ENCODE measurements around the gene FIBIN.

The FIBIN gene

GRCh38 chr11:27022659-27023251 lies 28.8 kb downstream of the FIBIN start:
- DNase-seq (ENCODE audit: low read depth): no peak

DNA sequence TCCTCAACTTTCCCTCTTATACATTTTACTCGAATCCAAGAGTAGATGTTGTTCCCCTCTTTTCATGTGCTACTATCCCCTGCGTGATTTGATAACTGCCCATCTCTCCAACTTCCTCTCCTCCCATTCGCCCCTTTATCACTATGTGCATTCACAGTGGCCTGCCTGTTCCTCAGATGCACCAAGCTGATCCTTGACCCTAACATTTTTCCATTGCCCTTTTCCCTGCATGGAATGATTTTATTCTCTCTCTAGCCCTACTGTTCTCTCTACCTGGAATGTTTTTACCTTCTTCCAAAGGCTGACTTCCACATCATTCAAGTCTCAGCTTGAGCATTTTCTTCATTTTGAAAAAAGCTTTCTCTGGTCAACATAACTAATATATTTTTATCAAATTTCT lies 31.0 kb downstream of the FIBIN start:
- no peak for DNase-seq (ENCODE audit: low read depth)

DNA sequence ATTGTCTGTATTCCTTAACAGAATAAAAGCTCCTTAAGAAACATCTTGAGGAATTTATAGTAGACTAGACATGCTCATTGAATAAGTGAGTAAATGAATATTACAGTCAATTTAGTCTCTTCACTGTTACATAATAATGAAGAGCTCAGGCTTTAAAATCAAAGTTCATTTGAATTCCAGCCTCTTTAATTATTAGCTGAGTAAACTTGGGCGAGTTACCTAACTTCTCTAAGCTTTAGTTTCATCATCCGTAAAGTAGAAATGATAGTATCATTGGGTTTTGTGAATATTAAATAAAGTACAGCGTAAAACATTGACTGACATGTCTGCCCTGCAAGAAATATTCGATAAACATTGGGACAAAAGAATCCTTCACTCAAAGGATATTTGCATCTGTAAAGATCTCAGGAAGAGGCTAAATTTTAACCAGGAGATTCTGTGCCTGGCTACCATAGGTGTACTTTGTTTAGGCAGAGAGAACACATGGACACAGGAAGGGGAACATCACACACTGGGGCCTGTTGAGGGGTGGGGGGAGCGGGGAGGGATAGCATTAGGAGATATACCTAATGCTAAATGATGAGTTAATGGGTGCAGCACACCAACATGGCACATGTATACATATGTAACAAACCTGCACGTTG lies 31.5 kb downstream of the FIBIN start:
- no peak for DNase-seq (ENCODE audit: low read depth)

GRCh38 chr11:27025957-27026733 lies 32.2 kb downstream of the FIBIN start:
- DNase-seq (ENCODE audit: low read depth): no peak

GRCh38 chr11:27028561-27028965 lies 34.7 kb downstream of the FIBIN start:
- no peak for DNase-seq (ENCODE audit: low read depth)

GRCh38 chr11:27029966-27030365 lies 36.1 kb downstream of the FIBIN start:
- DNase-seq (ENCODE audit: low read depth): no peak

DNA sequence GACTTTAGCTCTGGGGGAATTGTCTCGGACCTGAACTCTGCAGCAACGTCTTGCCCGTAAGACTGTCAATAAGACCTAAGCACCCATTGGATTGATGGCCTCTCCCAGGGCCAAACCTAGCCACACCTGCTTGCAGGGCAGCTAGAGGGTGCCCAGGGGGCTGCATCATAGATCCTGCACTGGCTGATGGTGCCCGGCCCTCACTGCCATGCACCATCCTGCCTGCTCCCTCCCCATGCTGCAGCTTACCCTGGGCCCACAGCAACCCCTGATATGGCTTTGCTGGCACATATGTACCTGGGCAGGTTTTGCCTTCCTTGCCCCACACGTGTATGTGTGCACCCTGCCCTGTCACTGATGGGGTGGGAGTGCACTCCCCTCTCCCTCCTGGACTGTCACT lies 37.8 kb downstream of the FIBIN start:
- no peak for DNase-seq (ENCODE audit: low read depth)

DNA sequence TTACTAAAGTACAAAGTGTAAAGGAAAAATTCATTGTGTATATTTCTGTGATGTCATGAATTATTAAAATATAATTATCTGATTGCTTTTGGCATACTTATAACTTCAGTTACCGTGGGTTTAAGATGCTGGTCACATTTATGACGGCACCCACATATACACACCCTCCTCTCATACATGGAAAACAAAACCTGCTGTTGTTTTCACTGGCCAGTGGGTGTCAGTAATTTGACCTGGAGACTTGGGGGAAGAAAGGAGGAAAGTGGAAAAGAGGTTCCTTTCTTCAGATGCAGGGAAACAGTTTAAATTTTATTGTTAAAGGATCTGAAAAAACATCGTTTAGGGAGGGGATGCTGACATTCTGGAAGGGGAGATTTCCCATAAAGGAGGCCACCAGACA lies 46.0 kb downstream of the FIBIN start:
- DNase-seq (ENCODE audit: low read depth): no peak

- no peak for DNase-seq (ENCODE audit: low read depth)
Observed at GRCh38 chr11:27040302-27041115, 46.6 kb downstream of the FIBIN start, which contains the start of gene BBOX1. Gene BBOX1 (plus strand): TSS chr11:27040815. CDS start chr11:27055431, 14,616 bp downstream.

DNA sequence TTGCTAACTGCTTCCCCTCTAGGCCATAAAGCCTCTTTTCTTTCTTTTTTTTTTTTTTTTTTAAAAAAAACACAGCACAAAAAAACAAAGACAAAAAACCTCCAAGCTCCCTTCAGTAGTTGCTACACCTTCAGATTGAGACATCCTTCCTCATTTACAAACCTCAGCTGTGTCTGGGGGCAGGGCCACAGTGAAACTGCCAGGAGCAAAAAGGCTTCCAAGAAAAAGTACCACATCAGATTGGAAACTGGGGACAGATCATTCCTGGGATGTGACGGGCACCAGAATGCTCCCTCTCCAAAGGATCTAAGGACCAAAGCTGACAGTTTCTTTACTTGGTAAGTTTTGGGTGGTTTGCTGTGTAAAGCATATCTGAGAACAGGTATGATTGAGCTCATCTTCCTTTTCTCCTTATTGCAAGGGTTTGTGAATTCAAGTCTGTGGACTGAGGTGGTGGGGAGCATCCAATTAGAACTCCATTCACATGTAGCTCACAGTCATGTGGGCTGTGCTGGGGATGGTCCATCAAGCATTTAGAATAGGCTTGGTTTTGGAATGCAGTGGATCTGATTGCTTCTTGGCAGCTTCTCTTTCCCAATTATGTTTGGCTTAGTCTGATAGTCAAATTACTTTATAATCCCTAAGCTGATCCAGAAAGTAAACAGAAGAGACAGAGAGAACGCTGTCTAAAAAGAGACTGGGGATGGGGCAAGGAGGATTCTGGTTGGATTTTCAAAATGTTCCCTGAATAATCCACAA lies 47.4 kb downstream of the FIBIN start:
- no peak for DNase-seq (ENCODE audit: low read depth)
